Limb (tissue), 2 donors: ENCODE results near the gene LCOR.

Experiments
- DNase-seq, 2 donors: peaks; one replicate each; pipeline ENCODE4 v3.0.0-alpha.2; 2016; ENCODE audit errors: extremely low spot score in 2 of 2

Gene LCOR

DNA sequence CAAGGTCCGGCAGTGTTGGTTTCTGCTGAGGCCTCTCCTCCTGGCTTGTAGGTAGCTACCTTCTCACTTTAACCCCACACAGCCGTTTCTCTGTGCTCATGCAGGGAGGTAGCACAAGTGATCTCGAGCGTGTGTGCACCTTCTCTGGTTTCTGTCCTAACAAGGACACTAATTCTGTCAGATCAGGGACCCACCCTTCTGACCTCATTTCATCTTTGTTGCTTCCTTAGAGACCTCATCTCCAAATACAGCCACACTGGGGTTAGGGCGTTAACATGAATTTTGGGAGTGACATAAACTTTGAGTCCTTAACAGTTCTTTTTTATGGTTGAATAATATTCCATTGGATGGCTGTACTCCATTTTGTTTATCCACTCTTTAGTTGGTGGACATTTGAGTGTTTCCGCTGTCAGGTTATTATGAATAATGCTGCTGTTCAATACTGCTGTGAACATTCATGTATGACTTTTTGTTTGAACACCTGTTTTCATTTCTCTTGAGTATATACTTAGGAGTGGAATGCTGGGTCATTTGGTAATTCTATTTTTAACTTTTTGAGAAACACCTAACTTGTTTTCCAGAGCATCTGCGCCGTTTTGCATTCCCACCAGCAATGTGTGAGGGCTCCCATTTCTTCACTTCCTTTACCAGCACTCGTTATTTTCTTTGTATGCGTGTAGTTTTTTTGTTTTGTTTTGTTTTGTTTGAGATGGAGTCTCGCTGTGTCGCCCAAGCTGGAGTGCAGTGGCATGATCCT is 57.5 kb downstream of the LCOR start:
- DNase-seq: no peak

DNA sequence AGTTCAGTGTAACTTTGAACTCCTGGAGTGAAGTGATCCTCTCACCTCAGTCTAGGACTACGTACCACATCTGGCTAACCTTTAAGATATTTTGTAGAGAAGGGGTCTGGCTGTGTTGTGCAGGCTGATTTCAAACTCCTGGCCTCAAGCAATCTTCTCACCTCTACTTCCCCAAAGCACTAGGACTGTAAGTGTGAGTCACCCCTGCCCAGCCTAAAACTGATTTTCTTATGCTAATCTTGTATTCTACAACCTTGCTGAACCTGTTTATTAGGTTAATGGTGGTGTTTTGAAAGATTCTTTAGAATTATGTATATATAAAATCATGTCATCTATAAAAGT is 58.0 kb downstream of the LCOR start:
- no peak for DNase-seq

DNA sequence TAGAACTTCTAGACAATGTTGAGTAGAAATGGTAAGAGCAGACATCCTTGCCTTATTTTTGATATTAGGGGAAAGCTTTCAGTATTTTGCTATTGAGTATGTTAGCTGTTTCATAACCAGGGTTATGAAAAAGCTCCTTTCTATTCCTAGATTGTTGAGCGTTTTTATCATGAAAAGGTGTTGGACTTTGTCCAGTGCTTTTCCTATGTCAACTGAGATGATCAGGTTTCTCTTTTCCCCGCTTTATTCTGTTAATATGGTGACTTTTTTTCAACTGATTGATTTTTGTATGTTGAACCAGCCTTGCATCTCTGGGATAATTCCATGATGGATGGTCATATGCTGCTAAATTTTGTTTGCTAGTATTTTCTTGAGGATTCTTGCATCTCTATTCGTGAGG is 58.5 kb downstream of the LCOR start:
- DNase-seq: no peak

DNA sequence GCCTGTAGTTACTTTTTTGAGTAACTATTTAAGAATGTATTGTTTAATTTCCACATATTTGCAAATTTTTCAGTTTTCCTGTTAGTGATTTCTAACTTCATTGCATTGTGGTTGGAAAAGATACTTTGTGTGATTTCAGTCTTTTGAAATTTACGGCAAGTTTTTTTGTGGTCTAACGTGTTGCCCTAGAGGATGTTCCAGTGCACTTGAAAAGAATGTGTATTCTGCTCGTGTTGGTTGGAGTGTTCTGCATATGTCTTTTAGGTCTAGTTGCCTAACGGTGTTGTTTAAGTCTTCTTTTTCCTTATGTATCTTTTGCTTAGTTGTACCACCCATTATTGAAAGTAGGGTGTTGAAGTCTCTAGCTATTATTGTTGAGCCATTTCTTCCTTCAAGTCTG is 59.7 kb downstream of the LCOR start:
- no peak for DNase-seq

DNA sequence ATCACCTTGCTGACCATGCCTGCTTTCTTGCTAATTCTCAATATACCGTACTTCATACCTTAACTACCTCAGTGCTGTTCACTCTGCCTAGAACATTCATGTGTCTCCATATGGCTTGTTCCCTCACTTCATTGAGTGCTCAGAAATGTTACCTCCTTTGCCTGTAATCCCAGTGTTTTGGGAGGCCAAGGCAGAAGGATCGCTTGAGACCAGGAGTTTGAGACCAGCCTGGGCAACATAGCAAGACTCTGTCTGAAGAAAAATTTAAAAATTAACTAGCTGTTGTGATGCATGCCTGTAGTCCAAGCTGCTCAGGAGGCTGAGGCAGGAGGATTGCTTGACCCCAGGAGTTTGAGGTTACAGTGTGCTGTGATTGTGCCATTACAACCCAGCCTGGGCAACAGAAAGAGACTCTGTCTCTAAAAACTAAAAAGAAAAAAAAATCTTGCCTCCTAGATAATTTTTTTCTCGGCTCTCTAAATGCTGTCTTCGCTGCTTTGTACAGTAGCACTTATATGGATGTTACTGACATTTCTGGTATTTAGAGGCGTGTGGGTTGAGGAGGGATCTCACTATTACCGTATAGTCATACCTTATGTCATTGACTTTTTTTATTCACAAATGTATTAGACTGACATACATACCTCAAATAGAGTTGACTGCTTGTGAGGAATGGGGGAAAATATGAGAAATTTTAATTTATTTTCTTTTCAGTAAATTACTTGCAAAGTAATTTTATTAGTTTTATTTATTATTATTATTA is 63.7 kb downstream of the LCOR start:
- DNase-seq: no peak

DNA sequence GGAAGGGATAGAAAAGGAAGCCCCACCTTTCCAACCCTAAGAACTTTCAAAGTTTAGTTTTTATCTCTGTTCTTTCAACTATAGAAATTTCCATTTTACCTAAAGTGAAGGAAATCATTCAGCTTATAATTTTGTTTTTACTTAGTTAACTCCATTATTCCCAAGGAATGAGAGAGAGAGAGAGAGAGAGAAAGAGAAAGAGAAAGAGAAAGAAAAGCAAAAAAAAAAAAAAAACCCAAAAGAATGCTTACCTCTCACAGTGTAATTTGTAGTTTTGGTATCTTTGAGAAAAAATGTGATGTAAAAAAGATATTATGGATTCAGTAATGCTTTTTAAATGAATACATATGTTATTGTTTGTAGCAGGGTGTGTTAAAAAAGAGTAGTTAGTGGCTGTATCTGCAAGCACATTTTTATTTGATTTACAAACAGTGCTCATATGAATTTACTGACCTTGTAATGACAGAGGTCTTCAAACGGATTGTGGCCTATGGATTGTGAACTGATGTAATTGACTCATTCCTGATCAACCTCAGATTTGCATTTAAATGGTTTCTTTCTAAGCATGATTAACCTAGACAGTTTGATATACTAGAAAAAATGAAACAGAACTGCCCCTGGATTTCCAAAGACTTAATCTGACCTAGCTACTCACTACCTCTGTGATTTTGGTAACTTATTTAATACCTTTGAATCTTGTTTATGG is 64.9 kb downstream of the LCOR start:
- no peak for DNase-seq

DNA sequence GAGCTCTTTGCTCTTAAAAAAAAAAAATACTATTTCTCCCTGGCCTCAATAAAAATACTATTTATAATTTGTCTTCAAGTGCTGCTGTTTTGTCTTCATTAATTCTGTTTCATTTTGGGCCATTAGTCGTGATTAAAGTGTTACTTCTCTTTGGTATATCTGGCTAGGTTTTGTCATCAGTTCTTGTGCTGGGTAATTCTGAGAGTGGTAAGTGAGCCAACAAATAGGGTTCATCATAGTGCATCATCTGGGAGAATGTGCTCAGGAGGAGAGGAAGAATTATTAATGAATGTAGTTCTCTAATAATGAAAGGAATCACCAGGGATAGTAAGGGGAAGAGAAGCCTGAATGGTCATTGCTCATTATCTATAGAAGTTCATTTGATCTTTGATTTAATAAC is 70.0 kb downstream of the LCOR start:
- no peak for DNase-seq

DNA sequence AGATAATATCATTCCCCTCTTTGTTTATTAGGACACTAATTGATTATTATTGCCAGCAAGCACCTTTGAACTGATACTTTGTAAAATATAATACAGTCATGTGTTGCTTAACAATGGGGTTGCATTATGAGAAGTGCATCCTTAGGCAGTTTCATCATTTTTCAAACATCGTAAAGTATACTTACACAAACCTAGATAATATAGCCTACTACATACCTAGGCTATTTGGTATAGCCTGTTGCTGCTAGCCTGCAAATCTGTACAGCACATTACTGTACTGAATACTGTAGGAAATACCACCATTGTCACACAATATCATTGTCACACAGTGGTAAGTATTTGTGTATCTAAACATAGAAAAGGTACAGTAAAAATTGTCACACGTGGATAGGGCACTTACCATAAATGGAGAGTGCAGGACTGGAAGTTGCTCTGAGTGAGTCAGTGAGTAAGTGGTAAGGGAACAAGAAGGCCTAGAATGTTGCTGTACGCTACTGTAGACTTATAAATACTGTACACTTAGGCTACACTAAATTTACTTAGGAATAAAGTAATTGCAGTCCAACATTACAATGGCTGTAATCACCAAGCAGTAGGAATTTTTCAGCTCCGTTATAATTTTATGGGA is 70.7 kb downstream of the LCOR start:
- no peak for DNase-seq

DNA sequence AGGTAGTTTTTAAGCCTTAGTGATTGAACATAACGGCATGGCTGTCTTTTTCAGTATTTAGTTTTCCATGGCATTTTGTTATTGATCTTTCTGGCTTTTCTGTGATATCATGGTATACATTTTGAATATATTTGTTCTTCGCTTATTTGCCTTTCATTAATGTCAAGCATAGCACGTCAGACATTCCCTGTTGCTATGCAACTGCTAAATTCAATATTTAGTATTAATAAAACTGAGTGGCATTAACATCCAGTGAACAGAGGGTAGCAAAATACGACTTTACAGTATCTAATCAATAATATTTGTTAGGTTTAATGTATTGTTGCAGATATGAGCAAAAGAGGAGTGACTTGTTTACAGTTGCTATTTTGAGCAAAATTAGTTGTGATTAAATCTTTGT is 72.5 kb downstream of the LCOR start:
- no peak for DNase-seq

DNA sequence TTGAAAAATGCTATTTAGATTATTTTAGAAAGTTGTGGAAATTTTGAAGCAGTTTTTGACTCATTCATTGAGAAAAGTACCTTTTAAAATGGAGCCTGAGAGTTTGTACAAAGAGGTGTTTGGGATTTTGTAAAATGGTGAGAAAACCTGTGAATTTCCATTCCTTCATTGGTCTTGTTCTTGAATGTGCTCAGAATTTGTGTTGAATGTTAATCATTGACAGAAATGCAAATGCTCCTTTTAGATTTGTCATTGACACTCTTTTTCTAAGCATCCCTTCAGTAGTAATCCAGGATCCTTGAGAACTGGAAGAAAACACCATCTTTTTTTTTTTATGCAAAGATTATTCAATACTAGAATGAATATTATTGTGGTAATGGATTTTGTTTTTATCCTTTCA is 74.8 kb downstream of the LCOR start:
- no peak for DNase-seq

DNA sequence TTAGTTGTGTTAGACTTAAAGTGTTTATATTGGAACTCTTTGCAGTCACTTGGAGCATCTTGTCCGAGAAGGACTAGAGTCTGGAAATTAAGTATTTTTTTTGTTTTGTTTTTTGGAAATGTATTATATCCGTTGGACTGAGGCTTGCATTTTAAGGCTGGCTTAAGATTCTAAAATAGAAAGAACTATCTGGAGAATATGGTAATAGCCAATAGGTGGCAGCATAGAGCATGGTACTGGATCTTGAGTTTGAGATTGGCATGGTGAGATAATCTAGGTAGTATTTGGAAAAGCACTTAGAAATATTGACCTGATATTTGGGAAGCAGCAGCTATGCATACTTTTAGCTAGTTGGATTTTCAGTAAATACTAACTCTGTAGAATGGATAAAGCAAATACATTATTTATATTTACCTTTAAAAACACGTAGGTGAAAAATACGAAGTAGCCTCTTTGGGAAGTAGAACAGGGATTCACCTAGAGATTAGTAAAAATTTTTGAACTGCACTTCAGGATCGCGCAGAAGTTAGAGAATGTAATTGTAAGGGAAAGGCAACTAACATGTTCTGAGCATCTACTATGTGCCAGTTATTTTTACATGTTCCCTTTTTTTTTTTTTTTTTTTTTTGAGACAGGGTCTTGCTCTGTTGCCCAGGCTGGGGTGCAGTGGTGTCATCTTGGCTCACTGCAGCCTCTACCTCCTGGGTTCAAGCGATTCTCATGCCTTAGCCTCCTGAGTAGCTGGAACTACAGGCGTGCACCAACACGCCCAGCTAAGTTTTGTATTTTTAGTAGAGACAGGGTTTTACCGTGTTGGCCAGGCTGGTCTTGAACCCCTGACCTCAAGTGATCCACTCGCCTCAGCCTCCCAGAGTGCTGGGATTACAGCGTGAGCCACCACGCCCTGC is 78.6 kb downstream of the LCOR start:
- peak in 1 of 2 donors; percentile 8 for DNase-seq

DNA sequence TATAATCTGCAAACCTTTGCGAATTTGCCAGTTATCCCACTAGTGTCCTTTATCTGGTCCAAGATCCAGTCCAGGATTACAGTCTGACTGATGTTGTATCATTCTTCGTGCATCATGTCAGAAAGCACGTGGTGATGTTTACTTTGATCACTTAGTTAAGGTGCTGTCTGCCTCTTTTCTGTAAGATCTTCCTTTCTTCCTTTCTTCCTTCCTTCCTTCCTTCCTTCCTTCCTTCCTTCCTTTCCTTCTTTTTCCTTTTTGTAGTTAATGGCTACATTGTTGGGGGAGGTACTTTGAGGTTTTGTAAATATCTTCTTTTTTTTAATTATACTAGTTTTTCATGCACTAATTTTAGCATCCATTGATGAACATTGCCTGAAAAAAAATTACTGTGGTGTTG is 80.3 kb downstream of the LCOR start:
- DNase-seq: no peak

DNA sequence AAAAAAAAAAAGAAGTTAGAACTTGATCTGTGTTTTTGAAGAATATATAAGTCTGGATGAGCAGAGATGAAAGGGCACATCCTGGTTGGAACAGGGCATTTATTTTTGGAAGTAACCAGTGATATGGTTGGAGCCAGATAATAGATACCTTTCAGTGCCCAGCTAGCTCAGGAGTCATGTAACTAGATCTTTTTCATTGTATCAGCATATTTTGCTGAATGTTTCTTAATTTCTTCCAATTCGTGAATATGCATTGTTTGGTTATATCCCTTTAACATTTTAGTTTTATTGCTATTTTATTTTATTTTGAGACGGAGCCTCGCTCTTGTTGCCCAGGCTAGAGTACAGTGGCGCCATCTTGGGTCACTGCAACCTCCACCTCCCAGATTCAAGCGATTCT is 81.8 kb downstream of the LCOR start:
- no peak for DNase-seq

DNA sequence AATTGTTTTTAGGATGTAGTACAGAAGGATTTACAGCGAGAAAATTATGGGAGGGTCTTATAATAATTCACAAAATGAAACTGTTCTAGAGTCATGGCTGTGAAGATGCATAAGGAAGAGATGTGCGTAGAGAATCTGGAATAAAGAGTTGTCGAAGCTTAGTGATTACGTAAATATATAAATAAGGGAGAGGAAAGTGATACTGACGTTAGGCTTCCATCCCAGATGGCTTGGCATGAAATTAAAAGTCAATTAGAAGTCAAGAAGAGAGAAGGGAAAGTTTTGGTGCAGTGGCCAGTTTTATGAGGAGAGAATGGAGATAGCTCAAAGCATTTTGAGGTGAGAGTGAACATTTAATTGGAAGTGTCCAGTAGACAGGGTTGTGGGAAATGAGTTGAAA is 85.5 kb downstream of the LCOR start:
- DNase-seq: no peak

DNA sequence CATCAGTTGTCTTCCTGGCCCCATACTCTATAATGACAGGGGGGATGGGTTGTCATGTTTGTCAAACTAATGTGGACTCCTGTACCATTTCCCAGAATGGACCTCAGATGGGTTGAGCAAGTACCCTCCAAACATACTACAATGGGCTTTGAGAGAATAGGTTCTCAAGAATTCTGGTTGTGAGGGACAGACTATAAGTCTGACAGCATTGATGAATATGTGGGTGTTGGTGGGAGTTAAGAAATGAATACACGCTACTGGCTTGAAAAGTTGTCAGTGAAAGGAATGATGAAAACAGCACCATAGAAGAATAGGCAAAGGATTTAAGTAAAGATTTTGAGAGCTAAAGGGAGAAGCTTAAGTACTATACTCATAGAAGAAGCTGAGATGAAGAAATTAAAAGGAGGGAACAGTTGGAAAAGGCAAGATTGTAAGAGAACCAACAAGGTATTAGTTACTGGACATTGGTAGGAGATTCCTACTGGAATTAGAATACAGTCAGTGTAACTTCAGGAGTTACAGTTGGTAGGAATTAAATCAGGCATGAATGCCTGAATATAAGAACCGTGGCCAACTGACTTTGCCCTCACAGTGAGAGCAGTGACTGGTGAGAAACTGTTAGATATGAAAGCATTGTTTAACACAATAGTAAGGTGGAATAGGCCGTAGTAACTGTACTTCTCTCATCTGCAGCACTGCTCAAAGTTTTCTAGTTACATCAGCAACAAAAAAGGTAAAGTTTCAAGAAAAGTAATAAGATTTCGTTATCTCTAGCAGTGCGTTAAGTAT is 86.3 kb downstream of the LCOR start:
- DNase-seq: no peak

DNA sequence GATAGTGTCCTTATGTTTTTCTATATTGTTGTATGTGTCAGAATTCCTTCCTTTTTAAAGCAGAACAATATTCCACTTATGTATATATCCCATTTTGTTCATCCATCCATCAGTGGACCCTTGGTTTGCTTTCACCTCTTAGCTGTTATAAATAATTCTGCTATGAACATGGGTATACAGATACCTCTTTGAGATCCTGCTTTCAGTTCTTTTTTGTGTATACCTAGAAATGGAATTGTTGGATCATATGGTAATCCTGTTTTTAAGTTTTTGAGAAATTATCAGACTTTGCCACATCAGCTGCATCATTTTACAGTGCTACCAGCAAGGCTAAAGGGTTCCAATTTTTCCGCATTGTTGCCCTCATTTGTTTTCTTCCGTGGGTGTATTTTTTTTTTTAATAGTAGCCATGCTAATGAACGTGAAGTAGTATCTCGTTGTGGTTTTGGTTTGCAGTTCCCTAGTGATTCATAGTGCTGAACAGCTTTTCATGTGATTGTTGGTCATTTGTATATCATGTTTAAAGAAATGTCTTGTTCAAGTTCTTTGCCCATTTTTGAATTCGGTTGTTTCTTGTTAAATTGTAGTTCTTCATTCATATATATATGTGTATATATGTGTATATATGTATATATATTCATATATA is 87.8 kb downstream of the LCOR start:
- DNase-seq: no peak

DNA sequence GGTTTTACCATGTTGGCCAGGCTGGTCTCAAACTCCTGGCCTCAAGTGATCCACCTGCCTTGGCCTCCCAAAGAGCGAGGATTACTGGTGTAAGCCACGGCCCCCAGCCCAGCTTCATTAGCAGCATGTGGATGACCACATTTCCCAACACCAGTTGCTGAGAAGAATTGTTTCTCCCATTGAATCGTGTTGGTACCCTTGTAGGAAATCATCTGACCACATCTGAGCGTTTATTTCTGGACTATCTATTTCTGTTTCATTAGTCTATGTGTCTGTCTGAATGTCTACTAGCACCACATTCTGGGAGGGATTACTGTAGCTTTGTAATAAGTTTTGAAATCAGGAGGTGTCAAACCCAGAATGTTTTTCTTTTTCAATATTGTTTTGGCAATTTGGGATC is 89.6 kb downstream of the LCOR start:
- no peak for DNase-seq

DNA sequence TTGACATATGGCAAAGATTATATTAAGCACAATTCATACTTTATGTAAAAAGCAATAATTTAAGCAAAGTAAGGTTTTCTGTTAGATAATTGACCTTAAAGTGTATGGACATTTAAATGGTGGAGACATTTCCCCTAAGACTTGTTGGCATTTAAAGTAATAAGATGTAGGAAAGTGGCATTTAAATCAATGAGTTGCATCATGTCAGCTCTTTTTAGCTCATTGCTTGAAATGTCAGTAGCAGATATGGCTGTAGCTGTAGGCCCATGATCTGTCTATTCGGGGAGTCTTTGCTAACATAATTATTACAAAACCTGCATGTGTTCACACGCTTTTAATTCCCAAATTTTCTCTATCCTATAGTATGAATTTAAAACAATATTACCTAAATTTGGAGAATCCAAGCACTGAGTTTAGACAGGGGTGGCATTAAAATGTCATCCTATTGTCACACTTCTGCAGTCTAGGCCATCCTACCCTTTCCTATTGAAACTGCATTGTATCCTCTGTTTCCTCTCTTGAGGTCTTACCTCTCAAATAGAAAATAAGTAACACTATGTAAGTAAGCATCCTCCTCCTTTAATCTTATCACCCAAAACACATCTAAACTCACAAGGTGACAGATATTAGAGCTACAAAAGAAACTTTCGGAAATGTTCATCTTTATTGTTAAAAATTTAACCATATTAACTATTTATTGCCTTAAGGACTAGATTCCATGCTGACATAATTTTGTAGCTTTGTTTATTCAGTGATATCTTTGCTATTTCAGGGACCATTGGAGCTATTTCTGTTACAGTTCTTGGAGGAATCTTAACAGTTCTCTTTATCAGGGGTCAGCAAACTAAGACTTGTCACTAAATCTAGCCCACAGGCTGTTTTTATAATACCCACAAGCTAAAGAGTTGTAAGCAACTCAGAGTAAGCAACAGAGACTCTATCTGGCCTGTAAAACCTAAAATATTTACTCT is 91.2 kb downstream of the LCOR start:
- DNase-seq: no peak

DNA sequence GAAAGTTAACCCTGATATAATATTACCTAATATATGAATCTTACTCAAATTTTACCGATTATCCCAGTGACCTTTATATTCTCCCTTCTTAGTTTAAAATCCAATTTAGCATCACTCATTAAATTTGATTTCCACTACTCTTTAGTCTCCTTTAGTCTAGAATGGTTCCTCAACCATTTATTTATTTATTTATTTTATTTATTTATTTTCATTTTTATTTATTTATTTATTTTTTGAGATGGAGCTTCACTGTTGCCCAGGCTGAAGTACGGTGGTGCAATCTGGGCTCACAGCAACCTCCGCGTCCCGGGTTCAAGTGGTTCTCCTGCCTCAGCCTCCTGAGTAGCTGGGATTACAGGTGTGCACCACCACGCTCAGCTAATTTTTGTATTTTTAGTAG is 92.8 kb downstream of the LCOR start:
- no peak for DNase-seq
